NCI-H69 (cell line): ENCODE data around the gene PID1.

Experiments
- DNase-seq: peaks from one replicate; lab custom pipeline; 2025; lab: John Stamatoyannopoulos, UW

PID1 gene

DNA sequence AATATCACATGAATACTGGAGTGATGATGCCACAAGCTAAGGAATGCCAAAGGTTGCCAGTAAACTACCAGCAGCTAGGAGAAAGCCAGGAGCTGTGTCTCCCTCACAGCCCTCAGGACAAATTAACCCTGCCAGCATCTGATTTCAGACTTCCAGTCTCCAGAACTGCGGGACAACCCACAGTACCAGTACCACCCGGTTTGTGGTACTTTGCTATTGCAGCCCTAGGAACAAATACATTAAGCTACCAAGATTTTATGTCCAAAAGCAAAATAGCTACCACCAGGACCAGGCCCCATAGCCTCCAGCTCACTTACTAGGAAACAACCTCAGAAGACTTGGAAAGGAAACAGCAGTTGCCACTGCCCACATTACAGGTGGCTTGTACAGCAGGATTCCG, 10.0 kb downstream of the PID1 start:
- DNase-seq, result no peak

DNA sequence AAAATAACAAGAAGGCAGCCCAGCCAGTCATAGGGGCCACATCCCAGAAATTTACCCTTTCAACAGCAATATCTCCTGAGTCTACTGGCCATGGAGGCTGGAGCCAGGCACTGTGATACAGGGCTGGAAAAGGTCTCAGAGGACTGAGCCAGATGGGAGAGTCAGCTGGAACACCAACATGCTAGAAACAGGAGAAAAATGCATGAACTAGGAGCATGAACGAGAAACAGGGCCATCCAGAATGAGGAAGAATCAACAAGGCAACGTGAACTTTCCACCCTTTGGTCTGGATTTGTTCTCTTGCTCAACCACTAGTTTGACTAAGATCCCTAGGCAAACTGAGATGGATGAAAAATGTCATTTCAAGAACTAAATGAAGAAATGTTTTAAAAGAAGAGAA, 13.1 kb downstream of the PID1 start:
- DNase-seq, result no peak

GRCh38 chr2:229256376-229256775, 14.7 kb downstream of the PID1 start:
- DNase-seq, result no peak

GRCh38 chr2:229254206-229254605, 16.9 kb downstream of the PID1 start:
- no peak for DNase-seq

- no peak for DNase-seq
These were observed 18.1 kb downstream of the PID1 start for GRCh38 chr2:229252996-229253395.

- DNase-seq, result no peak
These were observed 18.8 kb downstream of the PID1 start for GRCh38 chr2:229252280-229252679.

- no peak for DNase-seq
These were observed 21.6 kb downstream of the PID1 start for GRCh38 chr2:229249536-229249935.

DNA sequence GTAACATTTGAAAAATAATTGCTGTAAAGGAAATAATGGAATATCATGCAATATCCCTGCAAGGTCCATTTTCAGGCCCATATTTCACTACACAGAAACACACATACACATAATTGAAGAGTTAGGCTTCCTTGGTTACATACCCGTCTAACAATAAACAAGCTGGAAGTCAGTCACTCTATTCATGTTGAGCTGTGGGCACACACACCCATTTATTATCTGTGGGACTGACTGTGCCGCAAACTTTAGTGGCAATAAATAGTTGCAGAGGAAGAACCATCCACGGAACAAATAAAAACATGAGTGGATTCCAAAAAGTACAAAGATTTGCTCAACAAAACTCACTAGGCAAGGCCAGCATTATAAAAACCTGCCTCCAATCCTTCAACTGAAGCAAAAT, 24.8 kb downstream of the PID1 start:
- DNase-seq, result no peak

DNA sequence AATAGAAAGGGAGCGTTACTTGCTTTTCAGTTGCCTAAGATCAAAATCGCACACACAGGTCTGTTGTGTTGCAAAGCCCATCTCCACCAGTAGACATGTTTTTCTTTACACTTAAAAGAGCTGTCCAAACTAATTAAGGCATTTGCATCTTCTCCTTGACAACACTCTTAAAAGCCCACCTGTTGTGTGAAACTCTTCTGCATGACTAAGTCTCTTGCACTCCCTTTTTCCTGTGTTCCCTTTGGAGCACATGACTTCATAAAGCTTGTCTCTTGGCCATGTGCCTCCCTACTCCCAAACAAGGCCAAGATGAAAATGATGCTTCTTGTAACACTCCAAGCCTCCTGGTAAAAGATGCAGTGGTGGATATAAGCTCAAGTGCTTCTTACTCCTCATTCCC, 26.1 kb downstream of the PID1 start:
- no peak for DNase-seq

- no peak for DNase-seq
These were observed 27.1 kb downstream of the PID1 start for GRCh38 chr2:229243890-229244560.

DNA sequence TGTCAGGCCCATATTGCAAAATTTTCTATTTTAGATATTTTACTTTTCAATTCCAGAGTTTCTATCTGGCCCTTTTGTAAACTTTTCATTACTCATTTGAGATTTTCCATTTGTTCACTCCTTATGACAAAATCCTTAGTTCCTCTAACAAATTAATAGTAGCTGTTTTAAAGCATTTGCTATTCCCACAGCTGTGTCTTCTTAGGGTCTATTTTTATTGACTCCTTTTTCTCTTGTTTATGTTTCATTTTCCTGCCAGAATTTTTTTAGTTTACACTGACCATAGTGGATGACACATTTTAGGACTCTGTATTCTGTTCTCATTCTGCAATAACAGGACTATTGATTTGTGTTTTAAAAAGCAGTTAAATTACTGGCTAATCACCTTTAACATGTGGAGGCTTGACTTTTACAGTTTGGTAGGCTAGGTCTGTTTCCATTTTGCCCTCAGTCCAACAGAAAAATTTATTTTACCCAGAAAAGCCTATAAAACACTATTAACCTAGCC, 30.0 kb downstream of the PID1 start:
- DNase-seq, result no peak

- DNase-seq, result no peak
These were observed 32.1 kb downstream of the PID1 start for GRCh38 chr2:229239021-229239420.

DNA sequence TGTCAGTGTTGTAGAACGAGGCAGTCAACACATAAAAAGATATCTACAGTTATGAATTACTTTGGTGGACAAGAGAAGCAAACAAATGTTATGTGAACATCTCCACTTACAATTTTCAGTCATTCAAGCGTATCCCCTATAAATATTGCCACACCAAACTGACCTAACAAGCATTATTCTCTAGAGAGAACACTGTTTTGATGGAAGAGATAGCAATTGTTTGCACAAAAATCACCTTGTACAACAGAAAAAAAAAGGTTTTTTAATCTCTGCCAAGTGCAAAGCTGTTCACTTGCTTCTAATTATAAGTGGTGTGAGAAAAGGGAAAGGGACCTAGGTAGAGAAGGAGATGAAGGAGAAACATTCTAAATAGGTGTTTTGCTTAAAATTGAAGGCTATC, 33.8 kb downstream of the PID1 start:
- no peak for DNase-seq

GRCh38 chr2:229235131-229235914, 35.8 kb downstream of the PID1 start:
- DNase-seq, result no peak

DNA sequence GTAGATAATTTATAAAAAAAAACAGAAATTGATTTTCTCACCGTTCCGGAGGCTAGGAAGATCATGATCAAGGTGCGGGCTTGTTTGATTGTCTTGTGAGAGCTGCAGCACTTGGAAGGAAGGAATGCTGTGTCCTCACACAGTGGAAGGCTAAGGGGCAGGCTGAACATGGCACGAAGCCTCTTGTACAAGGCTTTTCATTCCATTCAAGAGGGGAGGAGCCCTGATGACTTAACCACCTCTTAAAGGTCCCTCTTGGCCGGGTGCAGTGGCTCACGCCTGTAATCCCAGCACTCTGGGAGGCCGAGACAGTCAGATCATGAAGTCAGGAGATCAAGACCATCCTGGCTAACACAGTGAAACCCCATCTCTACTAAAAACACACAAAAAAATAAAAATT, 39.2 kb downstream of the PID1 start:
- no peak for DNase-seq

GRCh38 chr2:229231328-229231868, 39.7 kb downstream of the PID1 start:
- no peak for DNase-seq

DNA sequence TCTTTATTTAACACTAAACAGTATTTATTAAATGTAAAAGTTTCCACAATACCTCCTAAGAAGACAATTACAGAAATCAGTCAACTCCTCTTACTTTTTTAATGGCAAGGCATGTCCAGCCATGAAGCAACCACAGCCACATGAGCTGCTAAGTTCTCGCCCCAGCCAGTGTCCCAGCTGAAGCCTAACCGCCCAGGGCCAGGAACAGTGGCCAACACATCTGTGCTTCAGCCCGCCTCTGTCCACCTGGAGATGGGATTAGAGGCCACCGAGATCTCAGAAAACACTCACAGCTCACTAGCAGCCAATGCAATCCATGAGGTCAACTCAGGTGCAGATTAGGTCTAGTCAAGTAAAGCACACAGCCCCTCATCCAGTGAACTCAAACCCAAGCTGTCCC, 40.2 kb downstream of the PID1 start:
- DNase-seq, result no peak

DNA sequence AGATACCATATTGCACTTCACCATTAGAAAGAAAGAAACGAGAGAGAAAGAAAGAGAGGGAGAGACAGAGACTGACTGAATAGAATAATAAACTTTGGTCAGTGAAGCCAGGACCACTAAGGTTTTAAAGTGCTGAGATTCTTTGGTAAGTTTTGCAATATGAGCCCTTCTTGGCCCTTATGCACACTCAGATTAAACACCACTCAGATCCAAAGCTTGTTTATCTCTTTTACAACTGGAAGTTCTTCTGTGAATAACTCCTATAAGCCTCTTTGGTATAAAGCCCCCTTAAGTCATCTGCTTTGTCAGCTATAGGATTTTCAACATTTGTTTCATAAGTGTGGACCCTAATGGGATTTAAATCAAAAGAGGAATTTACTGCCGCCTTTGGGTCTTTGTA, 40.8 kb downstream of the PID1 start:
- DNase-seq, result no peak

- no peak for DNase-seq
These were observed 44.7 kb downstream of the PID1 start for GRCh38 chr2:229226382-229226781.

DNA sequence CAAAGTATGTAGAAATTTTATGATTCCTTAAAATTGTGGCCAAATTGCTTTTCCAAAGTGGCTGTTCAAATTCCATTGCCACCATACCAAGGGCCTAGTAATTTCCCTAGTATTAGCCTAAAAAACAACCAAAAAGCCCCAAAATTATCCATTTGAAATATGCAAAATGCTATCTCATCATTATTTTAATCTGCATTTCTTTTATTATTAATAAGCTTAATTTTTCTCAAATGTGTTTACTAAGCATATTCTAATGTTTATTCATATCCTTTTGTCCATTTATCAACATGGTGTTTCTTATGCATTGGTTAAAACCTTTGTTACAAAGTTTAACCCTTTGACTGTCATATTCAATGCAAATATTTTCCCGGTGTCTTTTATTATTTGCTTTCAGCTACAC, 48.0 kb downstream of the PID1 start:
- DNase-seq, result no peak

- DNase-seq, result no peak
These were observed 49.4 kb downstream of the PID1 start for GRCh38 chr2:229221641-229222040.

- no peak for DNase-seq
These were observed 50.8 kb downstream of the PID1 start for GRCh38 chr2:229220254-229220653.

DNA sequence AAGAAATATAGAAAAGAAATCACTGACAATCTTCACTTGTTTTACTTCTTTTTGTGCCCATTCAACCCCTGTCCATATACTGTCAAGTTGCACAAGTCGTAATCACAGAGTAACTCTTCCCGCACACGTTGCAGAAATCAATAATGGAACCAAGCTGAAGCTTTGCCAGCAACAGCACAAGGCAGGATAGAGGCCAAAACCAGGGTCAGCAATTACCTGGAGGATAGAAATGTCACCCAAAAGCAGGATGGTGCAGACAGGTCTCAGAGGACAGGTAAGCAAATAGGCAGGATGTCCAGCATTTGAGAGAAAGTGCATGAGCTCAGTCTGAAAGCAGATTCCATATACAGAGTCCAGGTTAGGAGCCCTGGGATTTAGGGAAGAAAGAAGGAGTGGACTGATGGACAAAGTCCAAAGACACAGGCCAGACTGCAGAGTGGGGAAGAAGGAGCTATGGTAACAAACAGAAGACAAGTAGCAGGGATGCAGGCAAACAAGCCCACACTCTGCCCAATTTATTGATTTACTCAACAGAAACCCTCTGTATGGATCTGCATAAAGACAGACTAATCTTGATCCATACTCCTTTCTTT, 52.7 kb downstream of the PID1 start:
- DNase-seq, result no peak
